HEK293T (cell line): Measurements from ENCODE around the gene TUSC2.
A peak's percentile ranks its signal among the peaks of the same experiment; 100 is the strongest.

Experiments
- CTCF ChIA-PET: fragments of 350-600 bp; formaldehyde crosslinking; extraction: SDS; loops from one replicate; lab custom pipeline; 2021; ENCODE audit warnings: antibody characterized with exemption, inconsistent platforms; lab: Yijun Ruan, JAX
- POLR2A ChIA-PET: fragments of 350-600 bp; formaldehyde crosslinking; extraction: SDS; loops from one replicate; lab custom pipeline; 2020; ENCODE audit warnings: antibody characterized with exemption, inconsistent platforms; lab: Yijun Ruan, JAX
- DNase-seq: peaks from one replicate; pipeline ENCODE4 v3.0.0; 2012; ENCODE audit warnings: mixed read lengths; ENCODE audit errors: extremely low spot score
- ARNT ChIP-seq: fragments of 450-650 bp; IDR thresholded peaks from 2 replicates; pipeline ENCODE4 v1.6.1; 2017; ENCODE audit warnings: mild to moderate bottlenecking
- BHLHE40 ChIP-seq: fragments of 450-650 bp; IDR thresholded peaks from 2 replicates; pipeline ENCODE4 v1.6.1; 2016; ENCODE audit warnings: mild to moderate bottlenecking, moderate library complexity, borderline replicate concordance
- CTBP1 ChIP-seq: fragments of 450-650 bp; IDR thresholded peaks from 2 replicates; pipeline ENCODE4 v1.6.1; 2016; ENCODE audit warnings: borderline replicate concordance
- ELF4 ChIP-seq: fragments of 450-650 bp; IDR thresholded peaks from 2 replicates; pipeline ENCODE4 v1.6.1; 2017; ENCODE audit warnings: antibody characterized with exemption
- FOXA1 ChIP-seq: fragments of 450-650 bp; IDR thresholded peaks from 2 replicates; pipeline ENCODE4 v1.6.1; 2016; ENCODE audit warnings: mild to moderate bottlenecking
- FOXK2 ChIP-seq: fragments of 450-650 bp; IDR thresholded peaks from 2 replicates; pipeline ENCODE4 v1.6.1; 2016; ENCODE audit warnings: mild to moderate bottlenecking
- FOXM1 ChIP-seq: fragments of 450-650 bp; IDR thresholded peaks from 2 replicates; pipeline ENCODE4 v1.6.1; 2017; ENCODE audit warnings: mild to moderate bottlenecking, borderline replicate concordance
- HDGF ChIP-seq: fragments of 450-650 bp; IDR thresholded peaks from 2 replicates; pipeline ENCODE4 v1.6.1; 2017; ENCODE audit warnings: antibody characterized with exemption, borderline replicate concordance
- L3MBTL2 ChIP-seq: fragments of 450-650 bp; conservative IDR thresholded peaks from 2 replicates; pipeline ENCODE4 v1.6.1; 2016; ENCODE audit warnings: mild to moderate bottlenecking
- LEF1 ChIP-seq: fragments of 450-650 bp; IDR thresholded peaks from 2 replicates; pipeline ENCODE4 v1.6.1; 2017; ENCODE audit warnings: mild to moderate bottlenecking, borderline replicate concordance
- NFRKB ChIP-seq: fragments of 450-650 bp; IDR thresholded peaks from 2 replicates; pipeline ENCODE4 v1.6.1; 2016; ENCODE audit warnings: mild to moderate bottlenecking, moderate library complexity
- PKNOX1 ChIP-seq: fragments of 450-650 bp; IDR thresholded peaks from 2 replicates; pipeline ENCODE4 v1.6.1; 2016
- SP1 ChIP-seq: fragments of 450-650 bp; IDR thresholded peaks from 2 replicates; pipeline ENCODE4 v1.6.1; 2017
- SUZ12 ChIP-seq: fragments of 450-650 bp; IDR thresholded peaks from 2 replicates; pipeline ENCODE4 v1.6.1; 2016; ENCODE audit warnings: mild to moderate bottlenecking
- TARDBP ChIP-seq: fragments of 450-650 bp; IDR thresholded peaks from 2 replicates; pipeline ENCODE4 v1.6.1; 2016
- ZNF384 ChIP-seq: fragments of 450-650 bp; IDR thresholded peaks from 2 replicates; pipeline ENCODE4 v1.6.1; 2016

TUSC2 gene

GRCh38 chr3:50295553-50296431 is 32.2 kb downstream of the TUSC2 start:
- no peak for DNase-seq
- POLR2A ChIA-PET, result interaction anchor here (1.0 to 2.5 kb wide), 3 partner anchors 11 to 509 kb away, joined by 3 to 12 read pairs (median 4); partner anchors contain the start of gene IP6K1
- CTCF ChIA-PET, result no interaction called here
- no peak for TF ChIP-seq FOXK2

GRCh38 chr3:50294492-50295403 is 33.3 kb downstream of the TUSC2 start:
- no peak for DNase-seq
- CTCF ChIA-PET, result no interaction called here
- TF ChIP-seq PKNOX1 (no peak), ARNT (no peak), HDGF (no peak), FOXA1 (no peak), NFRKB (no peak), LEF1 (no peak), FOXM1 (no peak), SP1 (no peak), BHLHE40 (no peak), CTBP1 (no peak), SUZ12 (no peak), TARDBP (no peak), FOXK2 (no peak), ELF4 (no peak), ZNF384 (no peak), L3MBTL2 (no peak)
- POLR2A ChIA-PET, result interaction anchor here (1.0 to 2.5 kb wide), 3 partner anchors 10 to 508 kb away, joined by 3 to 12 read pairs (median 4); partner anchors contain the start of gene IP6K1

GRCh38 chr3:50294089-50294488 is 33.9 kb downstream of the TUSC2 start:
- DNase-seq, result no peak
- TF ChIP-seq LEF1 (no peak), TARDBP (no peak), CTBP1 (no peak), BHLHE40 (no peak), ZNF384 (no peak), NFRKB (no peak), HDGF (no peak), FOXA1 (no peak)
- POLR2A ChIA-PET, result interaction anchor here (2.5 kb wide), 1 partner anchor 43 kb away, joined by 12 read pairs; no protein-coding TSS in a partner anchor
- CTCF ChIA-PET, result no interaction called here

- ChIA-PET CTCF (no interaction called here), POLR2A (interaction anchor here (0.6 to 2.5 kb wide), 11 partner anchors 11 to 276 kb away, joined by 3 to 28 read pairs (median 4); partner anchors contain the start of genes HEMK1 and TUSC2)
- DNase-seq, result no peak
- TF ChIP-seq HDGF, result no peak
- no peak for TF ChIP-seq ARNT
- TF ChIP-seq FOXA1, result no peak
- no peak for TF ChIP-seq TARDBP
- no peak for TF ChIP-seq NFRKB
- TF ChIP-seq ZNF384, result no peak
- TF ChIP-seq FOXK2, result no peak
- no peak for TF ChIP-seq PKNOX1
- no peak for TF ChIP-seq SP1
- no peak for TF ChIP-seq L3MBTL2
- TF ChIP-seq FOXM1, result no peak
- no peak for TF ChIP-seq BHLHE40
- TF ChIP-seq LEF1, result no peak
- no peak for TF ChIP-seq CTBP1
- no peak for TF ChIP-seq ELF4
- TF ChIP-seq SUZ12, result no peak
Measured at GRCh38 chr3:50293079-50293801, 34.8 kb downstream of the TUSC2 start.

GRCh38 chr3:50292159-50293078 is 35.6 kb downstream of the TUSC2 start, which contains the start of gene IFRD2:
Gene IFRD2 (minus strand): TSS chr3:50292429. CDS start chr3:50292274, 155 bp downstream.
- peak; percentile 93 for DNase-seq
- POLR2A ChIA-PET, result interaction anchor here (0.6 to 2.5 kb wide), 17 partner anchors 8 to 363 kb away, joined by 3 to 28 read pairs (median 4); partner anchors contain the start of genes HEMK1, MON1A and TUSC2
- TF ChIP-seq ELF4 (peak; percentile 98), HDGF (0 out of 2 replicates have a peak, but pooled peaks have one; percentile 2), TARDBP (no peak), L3MBTL2 (peak; percentile 76), NFRKB (no peak)
- CTCF ChIA-PET, result no interaction called here
